GM12872 (cell line): ENCODE data around the gene HTRA1.

Source experiments
- CTCF ChIP-seq: IDR thresholded peaks from 3 replicates; pipeline ENCODE4 v1.5.1; 2011; ENCODE audit warnings: low read depth, mild to moderate bottlenecking, low read length, moderate library complexity; ENCODE audit not compliant: insufficient read depth

HTRA1 gene

GRCh38 chr10:122492006-122492405 lies 30.7 kb downstream of the HTRA1 start:
- no peak for TF ChIP-seq CTCF

- no peak for TF ChIP-seq CTCF
Measured at GRCh38 chr10:122492999-122493481, 31.7 kb downstream of the HTRA1 start.

- no peak for TF ChIP-seq CTCF
Measured at GRCh38 chr10:122493761-122494160, 32.4 kb downstream of the HTRA1 start.

DNA sequence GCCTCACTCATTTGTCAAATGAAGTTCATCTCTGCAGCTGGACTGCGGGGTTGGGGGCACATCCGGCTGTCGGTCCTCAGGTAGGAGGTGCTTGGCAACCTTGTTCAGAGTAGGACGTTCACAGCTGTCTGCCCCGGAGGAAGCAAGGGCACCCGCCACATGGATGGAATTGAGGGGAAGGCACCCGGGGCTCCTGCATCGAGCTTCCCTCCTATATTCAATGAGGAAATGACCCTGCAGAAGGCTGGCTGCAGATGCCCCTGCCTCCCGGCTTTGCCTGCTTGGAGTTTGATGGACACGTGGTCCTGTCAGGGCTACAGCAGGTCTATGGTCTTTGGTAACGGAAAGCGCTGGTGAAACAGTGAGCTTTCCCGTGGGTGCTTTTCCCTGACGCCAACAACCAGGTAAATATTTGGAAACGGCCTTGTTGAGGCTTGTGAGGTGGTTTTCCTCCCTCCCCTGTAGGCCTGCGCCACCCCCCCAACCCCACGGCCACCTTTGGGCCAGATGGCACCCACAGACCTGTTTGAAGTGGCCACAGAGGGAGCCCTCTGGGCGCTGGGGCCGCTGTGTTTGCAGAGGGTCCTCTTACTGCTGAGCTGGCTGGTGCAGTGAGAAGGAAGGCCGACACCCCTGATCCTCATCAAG lies 32.9 kb downstream of the HTRA1 start:
- TF ChIP-seq CTCF = no peak

DNA sequence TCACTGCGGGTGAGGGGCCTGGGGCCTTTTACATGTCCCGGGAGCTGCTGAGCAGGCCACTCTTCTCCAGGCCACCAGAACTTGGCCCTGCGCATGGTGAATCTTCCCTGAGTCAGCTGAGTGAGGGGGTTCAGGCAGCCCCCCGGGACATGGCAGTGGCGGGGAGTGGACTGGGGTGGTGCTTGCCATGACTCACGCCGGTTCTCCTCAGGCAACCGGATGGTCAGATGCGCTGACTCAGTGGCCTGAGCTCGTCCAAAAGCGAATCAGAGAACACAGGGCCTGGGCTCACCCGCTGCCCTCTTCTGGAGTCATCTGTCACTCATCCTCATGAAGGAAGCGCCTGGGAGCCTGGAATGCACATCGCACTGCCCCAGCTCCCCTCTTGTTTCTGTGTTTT lies 33.5 kb downstream of the HTRA1 start:
- no peak for TF ChIP-seq CTCF

- TF ChIP-seq CTCF = no peak
Measured at GRCh38 chr10:122495406-122496340, 34.3 kb downstream of the HTRA1 start.

GRCh38 chr10:122497241-122497640 lies 35.9 kb downstream of the HTRA1 start:
- no peak for TF ChIP-seq CTCF
